Activated CD8-positive, alpha-beta memory T cell treated with anti-CD3 and anti-CD28 coated beads, Interleukin-2, amount 50 U/mL, for 1 hour (primary cell): Measurements from ENCODE around the gene TNNC1.

Experiments
- DNase-seq: peaks from one replicate; pipeline ENCODE4 v3.0.0-alpha.2; 2020; ENCODE audit errors: extremely low read depth

Gene TNNC1

GRCh38 chr3:52432225-52432624, 21.6 kb downstream of the TNNC1 start:
- DNase-seq, result no peak

DNA sequence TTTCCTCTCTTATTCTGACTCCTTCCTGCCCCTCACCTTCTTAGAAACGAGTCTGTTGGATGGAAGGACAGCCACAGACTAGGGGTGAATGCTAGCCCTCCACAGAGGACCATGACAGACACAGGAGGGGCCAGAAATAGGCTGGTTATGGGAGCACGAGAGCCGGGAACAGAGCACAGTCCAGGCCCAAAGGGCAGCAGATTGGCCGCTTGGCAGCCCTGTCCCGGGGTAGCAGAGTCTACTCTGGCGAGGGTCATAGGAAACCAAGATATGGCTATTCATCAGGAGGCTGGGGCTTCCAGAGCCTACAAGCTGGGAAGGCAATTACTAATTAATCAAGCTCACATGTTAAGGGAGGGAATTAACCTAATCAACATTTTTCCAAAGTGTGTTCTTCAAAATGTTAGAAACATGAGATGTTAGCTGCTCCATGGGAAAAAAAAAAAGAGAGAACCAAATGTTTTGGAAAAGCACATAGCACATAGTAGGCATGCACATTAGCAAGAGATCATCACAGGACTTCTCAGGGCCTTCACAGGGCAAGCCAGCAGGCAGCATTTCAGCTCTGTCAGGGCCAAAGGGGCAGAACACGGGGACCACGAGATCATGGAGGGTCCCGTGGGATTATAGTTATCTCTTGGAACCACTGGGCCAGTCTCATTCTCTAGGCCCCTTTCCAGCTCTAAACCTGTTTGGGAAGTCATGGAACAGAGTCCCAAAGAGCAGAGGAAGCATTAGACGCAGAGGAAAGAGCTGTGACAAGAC, 22.2 kb downstream of the TNNC1 start:
- no peak for DNase-seq

DNA sequence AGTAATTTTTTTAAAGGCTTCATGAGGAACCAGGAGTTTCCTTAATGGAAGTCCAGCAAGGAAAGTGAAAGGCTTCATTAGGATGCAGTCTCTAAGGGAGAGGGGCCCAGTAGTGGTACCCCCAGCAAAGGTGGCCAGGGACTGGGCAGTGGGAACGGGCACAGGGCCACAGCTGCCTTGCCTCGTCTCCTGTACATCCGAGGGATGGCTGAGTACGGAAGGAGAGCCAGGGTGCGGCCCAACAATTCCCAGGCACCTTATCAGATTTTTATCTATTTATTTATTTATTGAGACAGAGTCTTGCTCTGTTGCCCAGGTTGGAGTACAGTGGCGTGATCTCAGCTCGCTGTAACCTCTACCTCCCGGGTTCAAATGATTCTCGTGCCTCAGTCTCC, 23.4 kb downstream of the TNNC1 start:
- no peak for DNase-seq

DNA sequence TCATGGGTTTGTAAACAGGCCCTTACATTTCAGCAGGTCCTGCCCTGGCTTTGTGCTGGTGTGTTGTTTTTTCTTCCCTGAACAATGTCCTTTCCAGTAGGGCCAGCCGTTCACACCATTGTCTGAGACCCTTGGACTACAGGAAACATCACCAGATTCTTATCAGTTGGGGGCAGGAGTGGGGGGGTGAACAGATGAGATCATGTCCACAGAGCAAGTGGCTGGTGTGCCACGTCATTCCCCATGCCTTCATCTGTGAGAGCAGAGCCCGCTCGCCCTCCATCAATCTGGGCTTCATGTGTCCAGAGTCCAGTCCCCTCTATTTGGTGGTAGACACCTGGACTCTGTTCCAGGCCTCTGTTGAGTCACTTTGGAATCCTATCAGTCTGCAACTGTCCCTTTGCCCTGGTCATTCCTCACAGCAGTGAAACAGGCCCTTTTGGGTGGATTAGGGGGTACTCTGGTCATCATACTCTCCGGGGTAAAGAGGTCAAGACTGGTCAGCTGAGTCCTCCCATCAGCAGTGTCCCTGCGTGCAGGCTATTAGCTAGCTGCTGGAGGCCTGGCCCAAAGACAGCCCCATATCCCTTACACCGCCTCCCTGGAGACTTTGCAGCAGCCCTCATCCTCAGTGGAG, 23.9 kb downstream of the TNNC1 start:
- no peak for DNase-seq

DNA sequence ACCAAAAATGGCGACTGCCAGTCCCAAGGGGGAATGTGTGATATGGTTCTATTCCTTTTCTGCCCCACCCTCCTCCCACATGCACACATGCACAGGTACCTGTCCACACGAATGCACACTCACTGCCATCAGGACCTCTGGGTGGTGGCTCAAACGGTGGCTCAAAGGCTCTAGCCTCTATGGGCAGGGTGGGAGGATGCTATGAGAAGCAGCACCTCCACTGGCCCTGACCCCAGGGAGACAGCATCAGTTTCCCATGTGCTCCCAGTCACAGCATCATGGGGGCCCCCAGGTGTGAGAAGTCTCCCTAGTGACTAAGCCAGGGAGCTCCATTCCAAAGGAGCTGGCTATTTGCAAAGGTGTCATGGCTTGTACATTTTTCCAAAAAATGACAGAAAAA, 24.8 kb downstream of the TNNC1 start:
- no peak for DNase-seq

- no peak for DNase-seq
Observed at GRCh38 chr3:52428151-52429005, 25.5 kb downstream of the TNNC1 start.

DNA sequence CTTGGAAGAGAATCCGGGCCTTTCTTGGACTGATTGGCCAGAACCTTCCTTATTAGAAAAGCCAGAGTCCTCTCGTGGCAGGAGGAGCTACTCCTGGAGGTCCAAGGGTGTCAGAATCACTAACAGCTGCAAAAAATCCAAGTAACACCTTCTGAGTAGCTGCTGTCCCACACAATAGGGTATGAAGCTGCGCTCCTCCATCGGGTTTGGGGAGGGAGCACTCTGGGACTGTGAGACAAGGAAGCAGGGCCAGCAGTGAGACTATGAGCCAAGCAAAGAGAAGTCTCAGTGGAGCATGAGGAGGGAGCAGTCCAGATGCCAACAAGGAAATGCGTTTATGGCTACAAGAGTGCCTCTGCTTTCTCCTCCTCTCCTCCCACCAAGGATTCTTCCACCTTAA, 30.7 kb downstream of the TNNC1 start:
- DNase-seq, result no peak

DNA sequence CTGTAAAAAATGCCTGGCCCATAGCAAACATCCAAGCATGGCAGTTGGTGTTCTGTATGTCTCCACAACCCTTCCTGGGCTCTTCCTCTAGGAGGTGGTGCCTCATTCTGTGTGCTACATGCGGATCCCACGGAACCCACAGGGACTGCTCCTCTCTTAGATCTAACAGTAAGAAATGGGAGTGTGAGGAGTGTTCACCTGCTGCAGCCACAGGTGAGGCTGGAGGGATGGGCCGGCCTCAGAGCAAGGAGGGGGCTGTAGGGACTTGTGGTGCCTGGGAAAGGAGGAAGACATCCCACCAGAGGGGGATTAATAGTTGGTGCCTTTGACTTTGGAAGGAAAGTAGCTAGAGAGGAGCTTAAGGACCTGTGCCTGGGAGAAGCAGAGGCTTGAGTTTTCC, 31.2 kb downstream of the TNNC1 start:
- DNase-seq, result no peak

- no peak for DNase-seq
Observed at GRCh38 chr3:52420388-52420787, 33.5 kb downstream of the TNNC1 start.

GRCh38 chr3:52415800-52416199, 38.0 kb downstream of the TNNC1 start:
- no peak for DNase-seq

- DNase-seq, result no peak
Observed at GRCh38 chr3:52408466-52408865, 45.4 kb downstream of the TNNC1 start.

DNA sequence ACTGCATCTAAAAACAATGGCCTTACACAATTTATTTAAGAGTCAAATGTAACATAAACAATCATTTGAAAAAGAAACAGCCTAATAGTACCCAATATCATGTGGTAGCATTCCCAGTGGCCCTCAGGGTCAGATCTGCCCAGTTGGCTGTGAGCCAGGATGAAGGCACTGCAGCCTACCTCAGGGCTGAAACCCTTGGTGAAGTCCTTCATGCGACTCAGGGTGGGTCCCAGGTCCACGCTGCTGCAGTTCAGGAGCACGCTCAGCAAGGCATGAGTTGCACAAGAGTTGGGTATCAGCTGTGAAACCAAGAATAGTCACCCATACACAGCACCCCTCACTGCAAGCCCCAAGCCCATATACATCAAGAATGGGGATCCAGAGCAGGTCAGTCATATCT, 46.1 kb downstream of the TNNC1 start:
- no peak for DNase-seq

- DNase-seq, result no peak
Observed at GRCh38 chr3:52406791-52407510, 46.9 kb downstream of the TNNC1 start.

- no peak for DNase-seq
Observed at GRCh38 chr3:52406231-52406661, 47.6 kb downstream of the TNNC1 start.

- no peak for DNase-seq
Observed at GRCh38 chr3:52405601-52406110, 48.2 kb downstream of the TNNC1 start.

GRCh38 chr3:52405066-52405465, 48.8 kb downstream of the TNNC1 start:
- DNase-seq, result no peak

GRCh38 chr3:52404391-52404790, 49.5 kb downstream of the TNNC1 start:
- no peak for DNase-seq

DNA sequence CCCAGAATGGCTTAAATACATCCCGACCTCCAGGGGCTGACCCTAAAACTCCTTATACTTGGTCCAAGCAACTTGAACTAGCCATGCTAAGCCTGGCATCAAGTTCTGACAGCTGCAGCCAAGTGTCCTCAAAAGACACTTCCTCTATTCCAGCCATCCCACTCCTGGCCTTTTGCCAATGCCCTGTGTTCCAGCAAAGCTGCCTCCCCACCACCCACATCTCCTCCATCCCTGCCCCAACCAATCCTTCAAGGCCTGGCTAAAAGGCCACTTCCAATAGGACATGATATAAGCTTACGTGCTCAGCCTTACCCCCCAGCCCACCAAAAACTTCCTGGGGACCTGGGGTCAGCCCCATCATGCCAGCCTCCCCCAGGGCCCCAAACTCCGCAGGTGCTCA, 49.9 kb downstream of the TNNC1 start:
- no peak for DNase-seq

DNA sequence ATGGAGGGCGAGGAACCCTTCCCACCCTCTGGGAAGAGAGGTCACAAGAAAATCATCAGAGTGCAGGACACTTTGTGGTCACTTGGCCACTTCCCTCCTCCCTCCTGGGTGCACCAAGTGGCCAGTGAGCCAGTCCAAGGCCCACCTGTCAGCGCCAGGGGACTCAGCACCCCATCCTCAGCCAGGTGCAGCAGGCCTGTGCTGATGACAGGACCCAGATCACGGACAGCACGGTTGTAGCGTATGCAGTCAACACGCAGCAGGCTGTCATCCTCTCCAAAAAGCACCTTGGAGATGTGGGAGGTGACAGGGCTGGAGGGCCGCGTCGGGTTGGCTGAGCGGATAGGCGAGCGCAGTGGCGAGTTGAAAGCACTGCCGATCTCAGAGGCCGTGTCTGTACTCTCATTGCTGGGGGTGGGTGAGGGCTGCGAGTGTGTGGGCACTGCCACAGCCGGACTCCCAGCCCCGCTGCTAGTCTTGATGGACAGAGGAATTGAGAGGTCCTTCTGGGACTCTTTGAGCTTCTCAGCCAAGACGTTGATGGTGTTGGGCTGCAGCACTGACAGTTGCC, 50.5 kb downstream of the TNNC1 start:
- no peak for DNase-seq

DNA sequence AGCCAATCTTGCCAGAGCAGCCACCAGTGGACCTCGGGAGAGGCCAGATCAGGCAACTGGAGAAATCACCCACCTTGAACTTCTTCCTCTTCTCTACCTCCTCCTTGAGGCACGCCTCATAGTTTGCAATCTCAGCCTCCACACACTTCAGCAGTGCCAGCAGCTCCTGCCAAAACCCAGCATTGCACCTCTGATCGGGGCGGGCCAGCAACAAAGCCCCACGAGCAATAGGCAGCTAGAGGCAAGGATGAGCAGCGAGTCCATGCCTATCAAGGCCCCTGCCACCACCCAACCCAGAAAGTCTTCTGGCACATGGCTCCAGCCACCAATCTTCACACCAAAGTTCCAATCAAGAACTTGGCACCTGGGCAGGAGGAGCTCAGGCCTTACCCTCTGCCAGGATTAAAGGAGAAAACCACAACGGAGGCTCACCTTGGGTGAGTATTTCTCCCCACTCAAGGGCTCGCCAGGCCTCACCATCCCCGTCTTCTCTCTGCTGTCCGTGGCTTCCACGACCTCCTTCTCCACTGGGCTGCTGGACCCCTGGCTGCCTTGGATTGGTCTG, 51.1 kb downstream of the TNNC1 start:
- DNase-seq, result no peak

DNA sequence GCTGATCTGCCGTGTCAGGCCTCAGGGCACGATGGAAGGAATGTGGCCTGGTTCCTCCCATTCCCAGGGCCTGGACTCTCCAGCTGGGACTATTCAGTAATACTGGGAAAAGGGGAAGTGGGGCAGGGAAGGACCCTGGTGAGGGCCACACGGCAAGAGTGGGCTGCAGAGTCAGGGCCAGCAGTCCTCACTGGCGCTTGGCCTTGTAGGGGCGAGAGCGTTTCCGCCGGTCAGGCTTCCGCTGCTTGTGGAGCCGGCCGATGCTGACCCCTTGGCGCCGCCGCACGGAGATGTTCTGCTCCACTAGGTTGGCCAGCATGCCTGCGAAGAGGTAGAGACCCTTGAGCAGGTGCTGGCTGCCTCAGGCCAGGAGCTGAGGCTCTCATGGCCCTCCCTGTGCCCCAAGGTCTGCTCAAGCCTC, 51.7 kb downstream of the TNNC1 start:
- no peak for DNase-seq
